Gastrocnemius medialis (tissue), 4 donors: ENCODE measurements around the gene VPS37D. TPM values are rescaled to one million over a fixed set of nuclear protein-coding genes. Genes with fewer than 3 reads are reported as not detected.
A peak's percentile ranks its signal among the peaks of the same experiment; 100 is the strongest.
"Not testable (repeated sequence)": the region's sequence is repeated elsewhere in the genome, so short reads cannot be mapped to it uniquely, and the experiment has no call there.

Experiments
- ATAC-seq, 2 donors: fragments of 150-250 bp; one replicate each; pipeline ENCODE4 v1.9.1; 2016
- DNase-seq, 2 donors: peaks; one replicate each; pipeline ENCODE4 v3.0.0-alpha.2; 2019
- H3K27ac ChIP-seq, 4 donors: fragments of 200-600 bp; sonication (generic); 1 replicate in 1 of 4; 2 replicates in 3 of 4; pipeline ENCODE4 v1.5.1; 2016 to 2018; ENCODE audit warnings: mild to moderate bottlenecking in 2 of 4, moderate library complexity in 1 of 4
- H3K27me3 ChIP-seq, 3 donors: fragments of 200-600 bp; sonication (generic) in 2 of 3; 1 replicate in 1 of 3; 2 replicates in 2 of 3; pipeline versions ENCODE4 v1.5.1 to v1.6.0; 2016 to 2019; ENCODE audit warnings: mild to moderate bottlenecking in 1 of 3, moderate library complexity in 1 of 3
- H3K36me3 ChIP-seq, 2 donors: fragments of 200-600 bp; sonication (generic) in 1 of 2; one replicate each; pipeline ENCODE4 v1.5.1; 2017 to 2018
- H3K4me1 ChIP-seq, 2 donors: fragments of 200-600 bp; sonication (generic) in 1 of 2; one replicate each; pipeline ENCODE4 v1.5.1; 2016 to 2017; ENCODE audit warnings: mild to moderate bottlenecking in 2 of 2
- H3K4me3 ChIP-seq, 4 donors: fragments of 200-600 bp; sonication (generic) in 3 of 4; 1 replicate in 1 of 4; 2 replicates in 3 of 4; pipeline ENCODE4 v1.5.1; 2016 to 2019; ENCODE audit warnings: mild to moderate bottlenecking in 2 of 4
- H3K9me3 ChIP-seq, 3 donors: fragments of 200-600 bp; sonication (generic) in 2 of 3; 1 replicate in 1 of 3; 2 replicates in 2 of 3; pipeline ENCODE4 v1.5.1; 2016 to 2019
- CTCF ChIP-seq, 5 experiments: fragments of 450-650 bp in 3 of 5; fragments of 200-600 bp in 2 of 5; sonication (generic) in 2 of 5; IDR thresholded peaks in 4 of 5; conservative IDR thresholded peaks in 1 of 5; 1 replicate in 4 of 5; 2 replicates in 1 of 5; pipeline ENCODE4 v1.5.1; 2016 to 2019; ENCODE audit warnings: antibody characterized with exemption in 5 of 5, mild to moderate bottlenecking in 3 of 5, moderate library complexity in 3 of 5
- POLR2A ChIP-seq, 2 donors: fragments of 450-650 bp; IDR thresholded peaks; one replicate each; pipeline ENCODE4 v1.6.1; 2017; ENCODE audit warnings: antibody characterized with exemption in 2 of 2, mild to moderate bottlenecking in 2 of 2, moderate library complexity in 2 of 2
- in situ Hi-C, 4 donors: fragments of 200-750 bp; cut with MboI; loops; one replicate each; pipeline versions ENCODE4 v1.15.0 to v1.8.0; 2017; ENCODE audit warnings: low sequenced_read_pairs in 4 of 4
- intact Hi-C: fragments of 100-400 bp; cut with DNase I; formaldehyde crosslinking; loops from one replicate; pipeline ENCODE4 v1.15.1; 2023; ENCODE audit warnings: low total_unique reads
- microRNA counts, 2 donors: library from miRNA; unstranded; fragments of <30 nt; microRNA quantifications; one replicate each; lab custom pipeline; 2016
- microRNA-seq, 2 donors: library from miRNA; unstranded; fragments of <30 nt; microRNA quantifications; one replicate each; pipeline ENCODE4, GENCODE V29; 2016; ENCODE audit warnings: borderline replicate concordance in 2 of 2
- total RNA-seq, 4 donors: library from RNA; depleted of rRNA; stranded (reverse); fragments of >200 nt; gene quantifications; one replicate each; pipeline versions ENCODE4 v1.1.0 to v1.2.3, GENCODE V29; 2016

Gene VPS37D
- total RNA-seq, 4 donors from 2014 or later = 0.64 to 2.5 (median 1.4) TPM

DNA sequence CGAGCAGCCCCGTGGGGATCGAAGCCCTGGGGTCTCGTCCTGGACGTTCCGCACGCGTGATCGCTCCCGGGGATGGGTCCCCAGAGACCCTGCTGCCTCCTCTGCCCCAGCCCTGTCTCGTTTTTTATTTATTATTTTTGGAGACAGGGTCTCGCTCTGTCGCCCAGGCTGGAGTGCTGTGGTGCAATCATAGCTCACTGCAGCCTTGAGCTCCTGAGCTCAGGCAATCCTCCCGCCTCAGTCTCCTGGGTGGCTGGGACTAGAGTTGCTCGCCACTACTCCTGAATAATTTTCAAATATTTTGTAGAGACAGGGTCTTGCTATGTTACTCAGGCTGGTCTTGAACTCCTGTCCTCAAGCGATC lies 52.2 kb downstream of the VPS37D start:
- H3K9me3 ChIP-seq = no peaks in the 10 kb centered on the region
- DNase-seq = no peak
- in situ Hi-C loops (loop anchor here in 2 of 4 donors (5.0 to 10.0 kb wide), 2 partner anchors 105 to 112 kb away; no protein-coding TSS in a partner anchor), intact Hi-C loops (loop anchor here (1.0 to 5.0 kb wide), 2 partner anchors 19 to 37 kb away; partner anchors contain the start of genes ABHD11, BUD23 and DNAJC30)
- H3K36me3 ChIP-seq = no peaks in the 10 kb centered on the region
- no peaks in the 10 kb centered on the region for H3K27me3 ChIP-seq
- TF ChIP-seq POLR2A (IDR thresholded peaks at IDR 0.05) = no peak
- no peak for TF ChIP-seq CTCF (IDR thresholded peaks at IDR 0.05 in 4 of 5, conservative IDR thresholded peaks at IDR 0.05 in 1 of 5)
- peak overlapping the region in 3 of 4 donors; percentile 33 to 50 (median 36) for H3K27ac ChIP-seq
- peak overlapping the region; percentile 52 to 90 (median 62) for H3K4me3 ChIP-seq
- peaks cover 10 to 28% of the 10 kb centered on the region in 2 donors for H3K4me1 ChIP-seq
- ATAC-seq = peak; percentile 11 to 13

DNA sequence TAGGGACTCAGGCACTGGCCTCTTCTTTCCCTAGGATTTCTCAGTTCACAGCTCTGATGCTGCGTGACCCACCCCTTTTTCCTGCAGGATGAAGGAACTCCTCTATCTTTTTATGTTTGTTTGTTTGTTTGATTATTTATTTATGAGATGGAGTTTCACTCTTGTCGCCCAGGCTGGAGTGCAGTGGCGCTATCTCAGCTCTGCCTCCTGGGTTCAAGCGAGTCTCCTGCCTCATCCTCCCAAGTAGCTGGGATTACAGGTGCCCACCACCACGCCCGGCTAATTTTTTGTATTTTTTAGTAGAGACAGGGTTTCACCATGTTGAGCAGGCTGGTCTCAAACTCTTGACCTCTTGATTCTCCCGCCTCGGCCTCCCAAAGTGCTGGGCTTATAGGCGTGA lies 52.8 kb downstream of the VPS37D start:
- H3K9me3 ChIP-seq, H3K27me3 ChIP-seq, DNase-seq, ATAC-seq, H3K4me3 ChIP-seq, H3K36me3 ChIP-seq, intact Hi-C loops: not testable (repeated sequence)
- Histone ChIP-seq H3K4me1 (peaks cover 10 to 28% of the 10 kb centered on the region in 2 donors), H3K27ac (peak overlapping the region in 1 of 4 donors; percentile 33)
- in situ Hi-C loops = loop anchor here in 1 of 4 donors (5.0 kb wide), 1 partner anchor 113 kb away; no protein-coding TSS in a partner anchor

DNA sequence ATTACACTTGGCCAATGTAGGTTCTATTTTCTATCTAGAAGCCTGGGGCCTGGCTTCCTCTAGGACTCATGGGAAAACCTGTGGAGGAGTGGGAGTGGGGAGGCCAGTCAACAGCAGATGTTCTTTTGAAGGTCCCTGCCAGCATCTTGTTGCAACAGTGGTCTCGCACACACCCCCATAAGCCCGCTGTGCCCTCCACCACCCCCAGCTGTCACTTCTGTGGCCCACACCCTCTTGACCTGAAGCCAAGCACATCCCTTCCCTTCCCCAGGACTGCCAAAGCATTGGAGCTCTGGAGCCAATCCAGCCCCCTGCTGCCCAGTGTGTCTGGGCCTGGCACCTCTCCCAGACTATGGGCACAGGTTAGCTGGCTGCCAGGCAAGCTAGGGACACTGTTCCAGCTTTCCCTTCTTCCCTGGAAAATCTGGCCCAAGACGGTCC lies 53.8 kb downstream of the VPS37D start:
- no peaks in the 10 kb centered on the region for H3K27me3 ChIP-seq
- TF ChIP-seq POLR2A (IDR thresholded peaks at IDR 0.05) (no peak), CTCF (IDR thresholded peaks at IDR 0.05 in 4 of 5, conservative IDR thresholded peaks at IDR 0.05 in 1 of 5) (no peak)
- ATAC-seq (peak; percentile 67 to 75), DNase-seq (peak; percentile 64 to 91)
- intact Hi-C loops = loop anchor here (1.0 kb wide), 1 partner anchor 164 kb away; the partner anchor contains the start of gene BCL7B
- no peak overlapping the region for H3K4me3 ChIP-seq
- peaks cover 10 to 28% of the 10 kb centered on the region in 2 donors for H3K4me1 ChIP-seq
- peak overlapping the region; percentile 48 to 77 (median 68) for H3K27ac ChIP-seq
- in situ Hi-C loops = loop anchor here in 1 of 4 donors (5.0 kb wide), 1 partner anchor 114 kb away; no protein-coding TSS in a partner anchor
- no peaks in the 10 kb centered on the region for H3K36me3 ChIP-seq
- no peaks in the 10 kb centered on the region for H3K9me3 ChIP-seq

MicroRNA genes within 50 kb of the gene (microRNA counts, 767-probe panel; counts per million panel counts)
- 356 to 448 counts per million in 2 donors for microRNA hsa-miR-4284 (lab: Ali Mortazavi, UCI)

Small RNA genes lying within 50 kb of the gene (microRNA-seq; reads per million reads assigned to microRNA genes)
- 0 reads per million in 2 donors for gene MIR4284

Other genes starting within 250 kb of the VPS37D start
- gene FZD9, start 234.1 kb upstream of the VPS37D start, total RNA-seq = 10 to 100 TPM in 3 of 4 donors, 1 to 10 TPM in 1; 9.1 to 22.0 (median 11.7) TPM
- gene BAZ1B, start 145.5 kb upstream of the VPS37D start, total RNA-seq = 10 to 100 TPM; 31.2 to 47.0 (median 42.0) TPM
- gene BCL7B, start 110.1 kb upstream of the VPS37D start, total RNA-seq = 100 to 1,000 TPM; 107 to 166 (median 119) TPM
- gene TBL2, start 89.3 kb upstream of the VPS37D start, total RNA-seq = 10 to 100 TPM; 14.4 to 32.9 (median 22.0) TPM
- gene MLXIPL, start 43.3 kb upstream of the VPS37D start, total RNA-seq = 100 to 1,000 TPM in 1 of 4 donors, 10 to 100 TPM in 1, 1 to 10 TPM in 2; 7.6 to 107 (median 29.2) TPM
- 10 to 100 TPM in 1 of 4 donors, 1 to 10 TPM in 3; 3.9 to 10.5 (median 5.6) TPM for gene DNAJC30, start 15.6 kb downstream of the VPS37D start, total RNA-seq
- 100 to 1,000 TPM in 3 of 4 donors, 10 to 100 TPM in 1; 83.9 to 128 (median 114) TPM for gene BUD23, start 15.8 kb downstream of the VPS37D start, total RNA-seq
- 1 to 10 TPM in 3 of 4 donors, under 1 TPM in 1; 0.83 to 8.1 (median 3.2) TPM for gene STX1A, start 51.8 kb downstream of the VPS37D start, total RNA-seq
- gene ABHD11, start 71.0 kb downstream of the VPS37D start, total RNA-seq = 1 to 10 TPM; 3.2 to 9.4 (median 7.6) TPM
- 1 to 10 TPM in 1 of 4 donors, not detected in 3; 5.0 TPM for gene CLDN3, start 102.4 kb downstream of the VPS37D start, total RNA-seq
- 1 to 10 TPM in 1 of 4 donors, under 1 TPM in 3; 0.16 to 3.7 (median 0.42) TPM for gene CLDN4, start 163.2 kb downstream of the VPS37D start, total RNA-seq
- 1 to 10 TPM in 1 of 4 donors, under 1 TPM in 3; 0.36 to 1.5 (median 0.53) TPM for gene METTL27, start 174.7 kb downstream of the VPS37D start, total RNA-seq
- not detected for gene TMEM270, start 193.3 kb downstream of the VPS37D start, total RNA-seq